Skeletal muscle cell (primary cell): ENCODE measurements around the gene HS3ST5.
"Not testable (repeated sequence)": the region's sequence is repeated elsewhere in the genome, so short reads cannot be mapped to it uniquely, and the experiment has no call there.

ENCODE experiments used
- DNase-seq: peaks from one replicate; pipeline ENCODE4 v3.0.0-alpha.2; 2010; ENCODE audit warnings: low read depth
- H3K4me3 ChIP-seq: 2 replicates; pipeline ENCODE4 v1.5.1; 2011; ENCODE audit warnings: low read depth, mild to moderate bottlenecking, control low read depth, low read length, moderate library complexity

Gene HS3ST5

DNA sequence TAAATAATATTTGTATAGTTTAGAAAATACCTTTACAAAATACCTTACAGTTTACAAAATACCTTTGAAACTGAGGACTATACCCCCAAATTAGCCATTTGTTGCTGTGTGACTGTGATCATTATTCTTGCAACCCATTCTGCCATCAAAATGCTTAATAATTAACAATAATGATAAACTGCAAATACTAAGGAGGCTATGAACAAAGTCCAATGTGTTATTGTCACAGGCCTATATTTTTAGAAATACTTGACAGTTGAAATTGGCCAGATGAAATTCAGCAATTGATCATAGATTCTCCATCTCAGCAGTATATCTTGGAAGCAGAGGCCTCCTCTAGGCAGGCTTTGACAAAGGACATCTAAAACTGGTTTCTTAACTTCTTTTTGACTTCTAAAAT is 178.6 kb downstream of the HS3ST5 start:
- no peak overlapping the region for H3K4me3 ChIP-seq
- DNase-seq: no peak

DNA sequence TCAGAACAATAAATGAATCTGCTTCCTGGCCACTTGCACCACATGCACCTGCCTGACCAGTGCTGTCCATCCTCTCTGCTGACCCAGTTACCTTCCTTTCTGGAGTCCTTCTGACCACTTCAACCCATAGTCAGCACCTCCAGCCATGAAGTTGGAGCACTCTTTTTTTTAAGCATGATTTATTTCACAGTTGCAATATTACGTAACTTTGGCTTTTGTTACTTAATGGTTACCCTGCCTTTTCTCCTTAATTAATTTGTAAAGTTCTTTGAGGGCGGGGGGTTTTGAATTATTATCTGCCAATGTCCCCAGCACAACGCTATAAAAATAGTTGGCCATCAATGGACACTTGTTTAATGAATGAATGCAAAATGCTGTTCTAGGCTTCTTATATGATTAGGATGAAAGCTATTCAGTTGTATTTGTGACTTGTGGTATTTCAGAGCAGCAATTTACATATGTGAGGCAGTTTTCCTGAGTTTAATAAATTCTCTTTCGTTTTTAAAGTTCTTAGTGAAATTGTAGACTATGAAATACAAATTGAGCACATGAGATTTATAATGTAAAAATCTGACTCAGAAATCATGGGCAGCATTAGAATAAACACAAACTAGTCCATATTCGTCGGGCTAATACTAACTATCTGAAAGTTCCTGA is 180.0 kb downstream of the HS3ST5 start:
- no peak for DNase-seq
- no peak overlapping the region for H3K4me3 ChIP-seq

DNA sequence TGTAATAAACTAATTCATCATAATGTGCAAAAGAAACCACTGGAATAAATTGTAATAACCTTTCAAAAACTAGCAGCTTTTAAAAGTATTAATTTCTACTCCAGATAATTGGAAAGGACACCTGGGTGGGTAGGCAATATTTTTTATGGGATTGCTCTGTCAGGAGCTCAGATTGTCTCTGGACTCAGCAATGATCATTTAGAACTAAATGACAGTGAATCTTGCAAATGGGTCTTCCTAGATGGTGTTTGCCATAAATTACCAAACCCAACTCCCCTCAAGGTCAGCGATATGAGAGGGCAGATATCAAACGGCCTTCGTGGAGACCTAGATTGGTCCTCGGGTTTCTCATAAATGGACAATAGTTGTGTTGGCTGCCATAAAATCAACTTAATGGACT is 181.9 kb downstream of the HS3ST5 start:
- no peak overlapping the region for H3K4me3 ChIP-seq
- no peak for DNase-seq

DNA sequence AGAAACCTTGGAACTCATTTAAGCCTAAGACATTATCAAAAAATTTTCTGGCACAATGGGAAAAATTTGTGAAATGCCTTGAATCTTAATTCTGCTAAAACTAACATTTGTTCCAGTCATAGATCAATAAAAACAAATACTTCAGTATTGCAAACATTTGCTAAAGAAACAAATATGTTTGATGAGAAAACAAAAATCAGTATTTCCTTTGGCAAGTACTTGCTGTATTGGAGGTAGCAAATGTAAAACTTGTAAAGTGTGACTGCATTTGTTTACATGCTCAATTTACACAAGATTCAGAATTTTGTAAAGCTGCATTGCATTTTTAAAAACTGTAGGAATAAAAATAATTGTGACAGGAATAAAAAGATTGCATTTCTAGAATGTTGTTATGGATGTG is 183.1 kb downstream of the HS3ST5 start:
- DNase-seq: no peak

DNA sequence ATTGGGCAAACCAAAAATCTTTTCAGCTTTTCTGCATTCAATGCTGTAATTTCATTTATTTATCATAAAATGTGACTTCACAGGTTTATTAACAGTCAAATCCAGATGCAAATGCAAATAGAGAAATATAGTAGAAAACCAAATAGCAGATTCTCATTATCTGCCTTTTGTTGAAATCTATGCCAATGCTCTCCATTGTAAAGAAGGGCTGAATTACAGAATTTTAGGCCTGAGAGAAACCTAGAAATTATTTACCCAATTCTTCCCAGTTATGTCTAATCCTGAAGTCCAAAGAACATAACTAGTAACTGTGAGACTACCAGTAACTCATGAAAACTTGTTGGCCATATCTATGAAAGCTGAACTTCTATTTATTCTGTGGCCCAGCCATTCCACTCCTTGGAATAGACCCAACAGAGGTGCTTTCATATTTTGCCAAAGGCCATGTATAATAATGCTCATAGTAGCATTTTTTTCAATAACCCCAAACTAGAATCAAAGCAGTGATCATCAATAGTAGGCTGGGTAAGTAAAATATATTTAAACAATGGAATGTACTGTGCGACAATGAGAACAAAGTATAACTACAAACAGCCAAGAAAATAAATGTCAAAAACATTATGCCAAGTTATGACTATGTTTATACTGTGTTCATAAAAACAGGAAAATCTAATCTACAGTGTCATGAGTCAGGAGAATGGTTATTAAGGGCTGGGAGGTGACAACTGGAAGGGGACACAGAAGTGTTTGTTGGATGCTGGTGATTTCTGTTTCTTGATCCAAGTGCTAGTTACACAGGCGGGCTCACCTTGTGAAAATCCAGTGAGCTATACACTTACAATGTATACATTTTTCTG is 183.8 kb downstream of the HS3ST5 start:
- H3K4me3 ChIP-seq: no peak overlapping the region
- DNase-seq: no peak

More for the DNA sequence above, 183.1 kb downstream of the HS3ST5 start:
- H3K4me3 ChIP-seq: no peak overlapping the region

DNA sequence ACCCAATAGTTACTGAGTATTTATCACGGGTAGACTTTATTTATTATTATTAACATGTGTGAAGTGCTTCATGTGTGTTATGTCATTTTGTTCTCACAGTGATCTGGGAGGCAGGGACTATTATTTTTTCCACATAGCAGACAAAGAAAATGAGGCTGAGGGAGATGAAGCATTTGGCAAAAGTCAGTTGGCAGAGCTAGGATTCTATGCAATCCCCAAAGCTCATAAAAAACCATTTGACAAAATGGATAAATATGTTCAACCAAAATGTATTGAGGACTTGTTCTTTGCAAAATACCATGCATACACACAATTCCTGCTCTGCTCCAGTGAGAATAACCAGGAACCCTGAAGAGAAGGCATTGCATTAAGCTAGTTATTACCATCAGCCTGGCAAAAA is 184.4 kb downstream of the HS3ST5 start:
- H3K4me3 ChIP-seq: no peak overlapping the region
- DNase-seq: no peak

DNA sequence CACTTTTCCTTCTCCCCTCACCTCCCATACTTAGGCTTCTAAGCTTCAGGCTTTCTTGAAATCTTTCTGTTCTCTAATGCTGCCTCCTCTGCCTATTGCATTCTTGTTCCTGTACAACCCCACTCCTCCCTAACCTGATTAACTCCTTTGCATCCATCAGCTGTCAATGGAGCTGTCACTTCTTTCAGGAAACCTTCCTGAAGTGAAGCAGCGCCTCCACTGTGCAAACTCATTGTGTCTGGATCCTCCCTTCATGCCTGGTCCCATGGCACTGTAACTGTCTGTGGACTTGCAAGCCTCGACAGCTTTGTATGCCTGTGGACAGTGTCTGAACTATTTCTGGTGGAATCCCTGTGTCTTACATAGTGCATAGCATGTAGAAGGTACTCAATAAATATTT is 185.0 kb downstream of the HS3ST5 start:
- H3K4me3 ChIP-seq: no peak overlapping the region
- no peak for DNase-seq

DNA sequence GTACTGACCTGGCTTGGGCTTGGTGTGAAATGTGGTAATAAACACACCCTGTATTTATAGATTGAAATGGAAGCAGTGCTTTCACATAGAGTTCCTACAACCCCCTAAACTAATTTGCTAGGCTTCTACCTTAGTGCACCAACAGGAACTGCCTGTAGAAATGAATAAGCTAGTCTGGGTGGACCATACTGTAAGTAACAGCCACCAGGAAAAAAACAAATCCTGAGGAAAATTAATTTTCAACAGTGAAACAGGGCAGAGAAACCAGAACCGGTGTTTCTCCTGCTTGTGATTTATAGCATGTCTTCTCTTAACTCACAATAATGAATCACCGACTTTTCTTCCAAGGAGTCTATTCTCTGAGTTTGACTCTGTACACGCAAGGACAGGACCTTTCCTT is 187.1 kb downstream of the HS3ST5 start:
- H3K4me3 ChIP-seq: no peak overlapping the region

DNA sequence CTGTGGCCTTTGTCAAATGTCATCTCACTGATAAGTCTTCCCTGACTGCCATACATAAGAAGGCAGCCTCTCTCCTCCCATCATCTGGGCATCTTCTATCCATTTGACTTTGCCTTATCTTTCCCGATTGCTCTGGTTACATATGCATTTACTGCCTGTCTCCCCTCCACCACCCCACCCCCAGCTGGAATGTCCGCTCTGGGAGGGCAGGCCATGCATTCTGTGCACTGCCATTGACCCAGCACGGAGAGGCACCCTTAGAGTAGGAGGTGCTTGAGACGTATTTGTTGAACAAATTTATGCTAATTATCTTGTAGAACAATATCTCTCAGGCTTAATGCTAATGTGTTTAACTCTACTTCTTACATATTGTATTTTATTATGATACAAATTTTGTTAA is 188.0 kb downstream of the HS3ST5 start:
- no peak for DNase-seq
- no peak overlapping the region for H3K4me3 ChIP-seq

More for the DNA sequence above, 187.1 kb downstream of the HS3ST5 start:
- DNase-seq: no peak

DNA sequence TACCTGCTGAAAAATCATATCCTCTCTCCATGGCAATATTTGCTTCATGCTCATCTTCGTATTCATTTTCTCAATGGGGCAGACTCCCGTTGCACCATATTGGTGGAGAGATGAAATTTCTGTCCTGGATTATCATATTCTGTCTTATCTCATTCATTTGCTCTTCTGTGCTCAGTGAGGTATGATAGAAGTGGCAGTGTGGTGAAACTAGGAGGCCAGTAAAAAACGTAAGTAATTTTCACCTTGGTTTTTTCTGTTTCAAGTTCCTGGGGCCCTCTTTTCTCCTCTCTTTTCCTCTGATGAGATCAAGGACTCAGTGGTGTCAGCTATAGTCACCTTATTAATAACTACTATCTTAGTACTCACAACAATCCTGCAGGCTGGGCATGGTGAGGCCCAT is 189.4 kb downstream of the HS3ST5 start:
- no peak overlapping the region for H3K4me3 ChIP-seq
- DNase-seq: no peak

DNA sequence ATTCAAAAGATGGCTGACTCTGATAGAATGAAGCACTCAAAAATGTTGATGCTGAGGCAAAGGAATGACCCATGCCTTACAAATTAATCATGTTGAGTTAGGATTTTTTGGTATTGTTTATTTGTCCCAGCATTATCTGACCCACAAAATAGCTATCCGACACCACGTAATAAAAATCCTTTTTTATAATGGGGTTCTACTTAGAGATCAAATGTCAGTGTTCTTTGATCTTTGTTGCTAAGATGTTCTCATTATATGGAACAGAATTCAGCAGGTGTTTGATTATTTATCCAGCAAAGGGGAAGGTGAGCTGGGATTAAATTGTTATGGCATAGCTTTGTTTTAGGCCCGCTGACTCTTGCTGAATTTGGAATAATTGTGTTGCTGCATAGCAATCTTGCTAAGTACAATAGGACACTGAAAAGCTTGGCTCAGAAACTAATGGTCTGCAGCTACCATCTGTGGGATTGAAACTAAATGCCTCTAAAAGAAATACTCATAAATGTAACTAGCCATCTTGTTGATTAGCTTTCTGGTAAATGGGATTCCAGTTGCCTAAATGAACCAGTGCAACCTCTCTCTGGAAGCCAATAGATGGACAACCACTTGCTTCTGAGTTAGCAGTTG is 191.6 kb downstream of the HS3ST5 start:
- H3K4me3 ChIP-seq: no peak overlapping the region
- DNase-seq: no peak

DNA sequence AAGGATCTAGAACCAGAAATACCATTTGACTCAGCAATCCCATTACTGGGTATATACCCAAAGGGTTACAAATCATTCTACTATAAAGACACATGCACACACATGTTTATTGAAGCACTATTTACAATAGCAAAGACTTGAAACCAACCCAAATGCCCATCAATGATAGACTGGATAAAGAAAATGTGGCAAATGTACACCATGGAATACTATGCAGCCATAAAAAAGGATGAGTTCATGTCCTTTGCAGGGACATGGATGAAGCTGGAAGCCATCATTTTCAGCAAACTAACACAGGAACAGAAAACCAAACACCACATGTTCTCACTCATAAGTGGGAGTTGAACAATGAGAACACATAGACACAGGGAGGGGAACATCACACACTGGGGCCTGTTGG is 193.6 kb downstream of the HS3ST5 start:
- not testable (repeated sequence) for H3K4me3 ChIP-seq, DNase-seq

DNA sequence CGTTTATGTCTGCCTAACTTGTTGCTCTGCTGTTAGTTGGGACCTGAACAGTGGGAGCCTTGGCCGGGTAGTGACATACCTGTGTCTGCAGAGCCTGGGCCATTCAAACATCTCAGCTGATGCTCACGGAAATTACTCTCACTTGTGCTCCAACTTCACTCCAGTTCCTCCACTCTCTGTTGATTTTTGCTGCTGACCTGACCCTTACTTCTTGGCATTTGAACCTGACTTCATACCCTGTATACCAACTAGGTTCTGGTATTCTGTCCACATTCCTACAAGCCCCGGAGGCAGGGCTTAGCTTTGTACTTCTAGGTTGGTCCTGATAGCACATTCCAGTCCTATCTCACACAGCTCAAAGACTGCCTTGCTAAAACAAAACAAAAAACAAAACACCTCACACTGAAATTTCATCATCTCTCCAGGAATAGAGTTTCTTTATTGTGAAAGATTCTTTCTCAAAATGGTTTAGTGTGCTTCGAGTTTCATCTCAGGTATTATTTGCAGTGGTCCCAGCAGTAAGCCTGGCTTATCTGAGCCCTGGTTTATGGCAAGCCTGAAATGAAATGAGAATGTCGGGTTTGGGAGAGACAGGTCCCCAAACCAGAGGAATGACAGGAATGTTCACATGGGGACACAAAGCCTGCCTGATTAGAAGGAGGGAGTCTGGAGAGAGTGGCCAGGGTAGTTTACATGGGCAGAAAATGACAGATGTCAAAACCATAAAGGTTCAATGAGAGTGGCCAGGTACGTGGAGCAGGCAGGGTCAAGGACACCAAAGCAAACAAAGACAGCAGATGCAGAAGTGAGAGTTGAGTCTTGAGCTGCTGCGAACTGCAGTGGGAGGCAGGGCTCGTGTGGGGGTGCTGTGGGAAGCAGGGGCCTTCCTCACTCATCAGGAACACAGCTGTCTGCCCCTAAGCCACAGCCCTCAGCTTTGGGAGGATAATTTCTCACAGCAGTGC is 197.7 kb downstream of the HS3ST5 start:
- no peak overlapping the region for H3K4me3 ChIP-seq
- peak; percentile 8 for DNase-seq

DNA sequence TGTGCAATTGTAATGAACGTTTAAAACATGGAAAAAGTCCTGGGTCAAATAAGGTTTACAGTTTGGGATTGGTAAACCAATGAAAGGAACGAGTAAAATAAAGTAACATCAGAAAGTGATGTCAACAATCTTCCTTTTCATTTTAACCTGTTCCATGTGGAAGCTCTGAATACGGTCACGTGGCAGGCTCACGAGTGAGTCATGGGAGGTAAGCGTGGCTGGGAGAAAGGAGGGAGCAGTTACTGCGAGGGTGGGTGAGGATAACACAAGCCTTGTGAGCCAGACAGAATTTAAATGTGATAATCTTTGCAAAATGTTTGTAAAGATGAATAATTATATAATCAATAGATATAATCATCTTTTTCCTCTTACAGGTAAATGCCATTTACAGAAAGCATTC is 200.6 kb downstream of the HS3ST5 start:
- DNase-seq: no peak
- H3K4me3 ChIP-seq: no peak overlapping the region

DNA sequence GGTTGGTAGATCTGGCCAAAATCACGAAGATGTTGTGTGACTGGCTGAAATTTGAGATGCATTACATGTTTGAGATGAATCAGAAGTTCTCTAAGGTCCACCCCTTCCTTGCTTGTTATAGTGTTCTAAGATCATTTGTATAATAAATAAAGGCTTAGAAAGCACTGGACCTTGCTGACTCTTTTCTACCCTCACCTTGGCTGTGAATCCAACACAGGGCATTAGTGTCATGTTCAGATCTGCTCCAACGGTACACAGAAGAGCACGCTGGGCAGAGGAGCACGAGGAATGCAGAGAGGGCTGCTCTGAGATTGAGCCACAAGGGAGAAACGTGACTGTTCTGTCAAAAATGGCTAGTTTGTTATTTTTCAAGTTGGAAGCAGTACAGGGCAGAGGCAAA is 202.4 kb downstream of the HS3ST5 start:
- no peak for DNase-seq
- no peak overlapping the region for H3K4me3 ChIP-seq

DNA sequence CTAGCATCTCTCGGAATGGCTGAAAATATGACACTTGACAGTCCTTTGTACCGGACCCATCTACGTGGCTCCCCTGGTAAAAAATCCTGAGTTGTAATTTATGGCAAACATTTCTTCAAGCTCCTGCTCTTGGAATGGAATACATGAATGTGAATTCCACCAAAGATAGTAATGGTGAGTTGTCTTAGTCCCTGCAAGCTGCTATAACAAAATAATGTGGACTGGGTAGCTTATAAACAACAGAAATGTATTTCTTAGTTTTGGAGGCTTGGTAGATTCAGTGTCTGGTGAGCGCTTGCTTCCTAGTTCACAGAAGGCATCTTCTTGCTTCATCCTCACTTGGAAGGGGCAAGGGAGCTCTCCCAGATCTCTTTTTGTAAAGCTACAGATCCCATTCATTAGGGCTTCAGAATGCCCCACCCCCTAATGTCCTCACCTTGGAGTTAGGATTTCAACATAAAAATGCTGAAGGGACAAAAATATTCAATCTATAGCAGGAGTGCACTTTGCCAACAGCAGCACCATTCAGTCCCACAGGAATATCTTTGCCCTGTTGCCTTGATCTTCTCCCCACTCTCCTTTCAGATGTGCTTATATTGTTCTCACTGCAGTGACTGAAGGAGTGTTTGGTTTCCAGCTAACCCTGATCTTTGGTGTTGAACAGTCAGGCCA is 204.1 kb downstream of the HS3ST5 start:
- DNase-seq: no peak
- H3K4me3 ChIP-seq: no peak overlapping the region

DNA sequence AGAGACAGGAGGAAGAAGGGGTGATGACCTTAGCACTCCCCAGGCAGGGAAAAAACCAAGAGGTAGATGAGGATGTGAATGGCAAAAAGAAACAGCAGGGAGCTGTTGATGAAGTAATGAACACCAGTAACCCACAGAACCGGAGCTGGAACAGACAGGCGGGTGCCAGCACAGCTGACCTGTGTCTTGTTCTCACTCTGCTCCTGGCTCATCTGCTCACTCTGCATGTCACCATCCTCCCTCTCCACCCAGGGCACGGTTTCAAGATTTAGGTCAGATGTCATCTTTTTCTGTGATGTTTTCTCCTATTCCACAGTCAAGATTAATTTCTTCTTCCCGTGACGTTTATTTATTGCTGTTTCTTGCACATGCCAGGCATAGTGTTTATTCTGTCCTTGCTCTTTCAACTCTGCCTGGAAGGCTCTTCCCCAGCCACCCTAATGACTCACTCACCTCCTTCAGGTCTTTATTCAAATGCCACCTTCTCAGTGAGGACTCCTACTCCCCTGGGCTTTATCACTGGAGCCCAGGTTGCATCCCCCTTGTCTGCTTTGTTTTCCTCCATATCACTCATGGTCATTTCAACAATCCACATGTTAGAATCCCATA is 207.4 kb downstream of the HS3ST5 start:
- DNase-seq: no peak
- no peak overlapping the region for H3K4me3 ChIP-seq

DNA sequence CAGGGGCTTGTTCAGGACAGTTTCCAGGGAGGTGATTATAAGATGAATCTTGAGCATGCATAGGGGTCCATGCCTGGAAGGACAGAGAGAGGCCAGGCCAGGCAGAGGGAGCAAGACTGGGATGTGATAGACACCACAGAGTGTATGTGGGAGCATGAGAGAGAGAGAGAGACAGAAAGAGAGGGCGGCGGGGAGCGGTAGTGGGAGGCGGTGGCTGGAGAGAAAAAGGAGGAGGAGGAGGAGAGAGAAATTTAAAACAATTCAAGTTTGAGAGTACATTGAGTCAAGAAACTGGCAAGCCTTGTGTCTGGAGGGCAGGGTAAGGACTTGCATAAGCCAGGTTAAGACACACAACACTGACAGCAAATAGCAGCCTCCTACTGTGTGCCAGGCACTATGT is 209.0 kb downstream of the HS3ST5 start:
- H3K4me3 ChIP-seq: no peak overlapping the region
- no peak for DNase-seq

DNA sequence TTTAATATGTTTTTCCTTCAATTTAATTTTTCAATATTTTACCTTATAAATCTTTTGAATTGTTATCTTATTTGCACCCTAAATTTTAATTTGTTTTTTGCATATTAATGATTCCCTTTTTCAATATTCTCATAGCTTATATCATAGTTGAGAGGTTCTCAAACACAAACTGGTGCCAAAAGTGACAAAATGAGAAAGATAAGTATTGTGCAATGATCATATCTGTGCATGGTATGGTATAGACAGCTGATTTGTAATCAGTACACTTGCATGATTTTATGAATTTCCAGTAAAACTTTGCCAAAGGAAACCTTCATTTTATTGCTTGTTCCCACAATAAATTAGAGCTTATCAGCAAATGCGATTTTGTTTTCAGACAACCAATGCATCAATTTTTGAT is 210.9 kb downstream of the HS3ST5 start:
- no peak overlapping the region for H3K4me3 ChIP-seq
- no peak for DNase-seq
